NAMALWA (cell line): Measurements from ENCODE around the gene KDM5D.

ENCODE experiments used
- DNase-seq: peaks from one replicate; pipeline ENCODE4 v3.0.0-alpha.2; 2015; ENCODE audit warnings: low spot score

The KDM5D gene

DNA sequence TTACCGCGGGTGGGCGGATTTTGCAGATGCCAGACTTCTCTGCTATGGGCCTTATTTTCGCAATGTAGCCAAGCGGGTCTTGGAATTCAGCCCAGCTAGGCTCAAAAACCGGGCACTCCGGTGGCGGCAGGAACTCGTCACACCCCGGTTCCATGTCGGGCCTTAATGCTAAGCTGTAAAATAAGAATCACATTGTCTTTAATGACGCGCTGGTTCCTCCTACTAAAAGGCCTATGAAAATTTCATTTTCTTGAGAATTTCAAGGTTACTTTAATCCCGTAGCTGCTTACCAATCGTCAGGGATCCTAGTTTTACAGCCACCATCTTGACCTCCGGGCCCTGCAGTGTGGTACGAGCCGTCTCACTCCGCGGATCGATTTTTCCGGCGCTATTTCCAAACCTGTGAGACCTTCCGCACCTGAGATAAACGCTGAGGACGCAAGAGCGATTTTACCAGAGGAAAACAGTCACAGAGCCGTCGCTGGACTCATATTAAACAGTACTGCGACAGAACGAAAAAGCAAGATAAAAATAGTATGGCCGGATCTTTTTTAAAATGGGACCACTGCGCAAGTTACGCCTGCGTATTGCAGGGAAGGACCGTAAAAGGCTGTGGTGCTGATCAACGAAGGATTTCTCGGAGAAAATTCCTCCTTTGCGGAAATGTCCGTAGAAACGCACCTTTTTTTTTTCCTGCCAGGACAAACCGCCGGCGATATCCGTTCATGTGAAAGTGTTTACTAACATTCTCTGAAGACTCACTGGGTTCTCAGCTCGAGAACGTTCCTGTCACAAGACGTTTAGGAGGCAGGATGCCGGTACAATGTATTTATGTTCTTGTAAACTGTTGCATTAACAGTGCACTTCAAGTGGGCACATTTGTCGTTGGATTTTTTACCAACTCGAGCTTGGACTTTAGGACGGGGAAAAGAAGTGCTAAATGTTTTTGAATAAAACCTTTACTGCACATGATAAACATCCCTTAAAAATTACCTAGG is at the start of gene KDM5D:
Gene KDM5D (minus strand): TSS at position 346 of the 998 bp plus-strand sequence. CDS start 192 bp downstream, at position 154.
- DNase-seq: no peak

DNA sequence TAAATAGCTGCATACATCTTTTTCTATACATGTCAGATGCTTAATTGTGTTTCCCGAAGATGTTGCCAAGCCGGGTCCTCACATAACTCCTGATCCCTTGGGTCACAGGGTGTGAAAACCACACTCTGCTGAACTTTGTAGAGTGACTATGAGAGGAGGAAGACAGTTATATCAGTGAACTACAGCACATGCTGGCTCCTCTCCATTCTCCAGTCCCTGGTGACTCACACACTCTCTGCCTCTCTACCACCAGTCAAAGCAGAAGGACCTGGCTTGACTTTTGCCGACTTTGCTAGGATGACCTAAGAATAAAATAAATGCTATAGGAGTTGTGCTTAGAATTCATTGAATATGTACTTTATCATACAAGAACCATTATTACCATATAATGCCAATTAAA is 23.8 kb upstream of the KDM5D start:
- DNase-seq: no peak

DNA sequence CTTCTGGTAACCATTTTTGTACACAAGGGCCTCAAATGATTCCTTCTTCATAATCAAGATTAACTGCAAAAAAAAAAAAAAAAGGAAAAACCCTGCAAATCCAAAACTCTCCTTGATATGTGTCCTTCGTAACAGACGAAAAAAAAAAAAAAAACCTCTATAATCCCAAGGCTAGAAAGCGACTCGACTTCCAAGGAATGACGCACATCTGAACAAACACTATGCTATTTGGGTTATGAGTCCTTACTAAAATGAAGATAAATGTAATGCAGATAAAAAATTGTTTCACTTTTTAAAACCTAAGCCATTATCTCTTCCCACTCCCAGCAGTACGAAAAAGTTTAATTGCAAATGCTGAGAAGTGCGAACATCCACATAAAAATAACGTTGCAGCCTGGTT is 1.2 kb downstream of the KDM5D start:
- no peak for DNase-seq

DNA sequence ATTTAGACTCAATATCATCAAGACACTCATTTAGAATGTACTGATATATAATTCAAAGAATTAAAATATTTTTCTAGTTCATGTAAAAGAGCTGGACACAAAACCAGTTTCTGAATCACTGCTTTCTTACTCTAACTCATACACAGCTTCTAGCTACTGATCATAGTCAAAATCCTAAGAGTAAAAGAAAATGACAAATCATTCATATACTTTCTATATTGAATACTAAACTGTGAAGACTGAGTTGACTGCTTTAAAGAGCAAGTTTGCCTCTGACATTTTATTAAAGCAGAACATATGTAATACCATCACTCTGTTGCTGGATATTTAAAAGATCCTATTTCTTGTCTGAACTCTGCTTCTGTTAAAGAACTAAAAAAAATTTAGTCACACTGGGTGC is 2.4 kb downstream of the KDM5D start:
- no peak for DNase-seq

DNA sequence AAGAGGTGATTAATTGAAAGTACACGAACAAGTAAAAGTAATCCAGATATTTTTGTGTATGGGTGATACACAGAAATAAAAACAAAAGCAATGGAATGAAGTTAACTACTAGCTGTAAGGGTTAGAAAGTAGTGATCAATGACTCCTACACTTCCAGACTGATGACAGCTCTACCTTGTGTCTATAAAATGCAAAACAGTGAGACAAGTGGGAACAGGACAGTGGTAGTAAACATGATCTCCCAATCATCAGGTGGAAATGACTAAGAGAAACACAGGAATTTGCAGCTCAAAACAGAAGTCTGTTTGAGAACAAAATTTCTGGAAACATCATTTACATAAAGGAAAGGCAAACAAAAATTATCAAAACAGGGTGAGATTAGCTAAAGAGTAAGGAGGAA is 10.1 kb downstream of the KDM5D start:
- DNase-seq: no peak

DNA sequence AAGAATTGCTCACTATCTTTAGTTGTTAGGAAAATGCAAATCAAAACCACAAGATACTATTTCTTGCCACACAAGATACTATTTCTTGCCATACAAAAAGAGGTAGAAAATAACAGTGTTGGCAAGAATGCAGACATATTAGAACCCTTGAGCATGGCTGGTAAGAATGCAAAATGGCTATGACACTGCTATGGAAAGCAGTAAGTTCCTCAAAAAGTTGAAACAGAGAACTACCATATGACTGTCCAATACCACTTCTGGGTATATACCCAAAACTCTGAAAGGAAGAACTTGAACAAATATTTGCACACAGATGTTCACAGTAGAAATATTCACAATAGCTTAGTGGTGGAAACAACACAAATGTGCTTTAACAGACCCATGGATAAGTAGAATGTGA is 26.6 kb downstream of the KDM5D start:
- DNase-seq: no peak

DNA sequence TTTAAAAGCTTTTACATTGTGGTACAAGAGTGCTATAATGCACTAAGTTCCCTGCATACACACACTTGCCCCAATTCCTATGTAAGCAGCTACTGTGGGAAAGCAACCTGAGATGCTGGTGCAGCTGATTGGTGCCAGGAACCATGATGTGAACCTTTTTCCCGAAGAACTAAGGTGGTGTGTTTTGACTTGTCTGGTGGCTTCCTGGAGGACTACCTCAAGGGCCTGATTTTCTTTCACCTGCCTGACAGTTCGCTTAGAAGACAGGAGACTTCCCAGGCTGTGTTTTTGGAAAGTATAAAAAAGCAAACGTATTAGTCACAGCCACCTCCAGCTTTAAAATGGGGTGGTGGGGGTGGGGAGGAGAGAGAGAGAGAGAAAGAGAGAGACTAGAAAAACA is 27.4 kb downstream of the KDM5D start:
- no peak for DNase-seq

DNA sequence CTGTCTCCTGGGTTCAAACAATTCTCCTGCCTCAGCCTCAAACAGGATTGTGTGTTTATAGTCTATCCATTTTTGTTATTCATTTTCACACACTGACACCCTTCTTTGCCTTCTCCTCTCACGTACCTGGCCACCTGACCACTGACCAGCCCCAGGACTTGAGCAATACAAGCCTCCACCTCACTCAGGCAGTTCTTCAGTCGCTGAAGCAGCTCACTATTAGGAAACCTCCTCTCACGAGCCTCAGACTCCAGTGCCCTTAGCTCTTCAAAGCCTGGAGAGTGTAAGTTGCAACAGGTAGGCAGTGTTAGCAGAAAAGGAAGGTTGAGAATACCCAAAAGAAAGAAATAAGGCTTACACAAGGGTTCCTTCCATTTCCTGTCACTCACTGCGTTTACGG is 29.3 kb downstream of the KDM5D start:
- DNase-seq: no peak

DNA sequence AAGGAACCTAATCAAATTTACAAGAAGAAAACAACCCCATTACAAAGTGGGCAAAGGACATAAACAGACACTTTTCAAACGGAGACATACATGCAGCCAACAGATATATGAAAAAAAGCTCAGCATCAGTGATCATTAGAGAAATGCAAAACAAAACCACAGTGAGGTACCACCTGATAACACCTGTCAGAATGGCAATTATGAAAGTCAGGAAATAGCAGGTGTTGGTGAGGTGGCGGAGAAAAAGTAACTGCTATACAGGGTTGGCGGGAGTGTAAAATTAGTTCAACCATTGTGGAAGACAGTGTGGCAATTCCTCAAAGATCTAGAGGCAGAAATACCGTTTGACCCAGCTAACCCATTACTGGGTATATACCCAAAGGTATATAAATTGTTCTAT is 31.1 kb downstream of the KDM5D start:
- DNase-seq: no peak

DNA sequence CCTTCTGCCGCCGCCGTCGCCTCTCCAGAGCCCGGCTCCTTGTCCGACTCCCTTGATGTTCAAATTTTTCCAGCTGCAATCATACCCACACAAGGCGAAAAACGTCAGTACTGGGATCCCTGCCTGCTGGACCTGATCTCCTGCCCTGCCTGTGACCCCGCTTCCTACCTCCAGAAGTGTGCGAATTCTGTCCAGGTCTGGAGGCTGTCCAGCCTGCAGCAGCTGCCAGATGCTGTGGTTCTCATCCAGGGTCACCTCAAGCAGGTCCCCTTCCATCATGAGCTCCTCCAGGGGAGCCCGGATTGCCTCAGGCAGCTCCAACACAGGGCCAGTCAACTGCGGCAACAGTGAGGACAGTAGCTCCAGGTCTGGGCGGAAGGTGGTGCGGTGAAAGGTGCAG is 38.3 kb downstream of the KDM5D start:
- no peak for DNase-seq

DNA sequence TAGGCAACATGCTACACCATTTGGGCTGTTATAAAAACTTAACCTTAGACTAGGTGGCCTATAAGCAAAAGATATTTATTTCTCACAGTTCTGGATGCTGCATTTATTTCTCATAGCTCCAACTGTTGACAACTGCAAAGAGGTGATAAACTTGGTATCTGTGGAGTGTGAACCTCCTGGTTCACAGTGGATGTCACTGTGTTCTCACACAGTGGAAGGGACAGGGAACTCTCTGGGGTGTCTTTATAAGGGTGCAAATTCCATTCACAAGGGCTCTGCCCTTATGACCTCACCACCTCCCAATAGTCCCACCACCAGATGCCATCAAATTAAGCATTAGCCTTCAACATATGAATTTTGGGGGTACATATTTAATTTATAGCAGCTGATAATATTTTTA is 46.0 kb downstream of the KDM5D start:
- DNase-seq: no peak

DNA sequence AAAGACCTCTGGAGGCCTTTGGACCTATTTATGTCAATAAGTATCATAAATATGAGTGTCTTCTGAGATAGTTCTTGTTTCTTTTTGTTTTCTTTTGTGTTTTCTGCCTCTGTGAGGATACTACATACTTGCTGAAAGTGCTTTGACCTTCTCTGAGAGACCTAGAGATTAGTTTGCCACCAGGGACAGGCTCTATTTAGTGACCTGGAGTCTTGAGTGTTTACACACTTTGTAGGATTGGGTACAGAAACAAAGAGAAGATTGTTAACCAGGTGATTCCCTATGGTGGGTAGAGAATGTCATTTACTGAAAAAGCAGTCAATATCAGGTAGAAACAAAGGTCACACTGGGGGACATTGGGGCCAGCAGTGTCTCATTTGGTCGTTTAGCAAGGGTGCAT is 63.7 kb downstream of the KDM5D start:
- no peak for DNase-seq
